HepG2 (cell line): Measurements from ENCODE around the gene TDRD1. TPM values are rescaled to one million over a fixed set of nuclear protein-coding genes. Genes with fewer than 3 reads are reported as not detected.

ENCODE experiments used
- ADNP ChIP-seq: sonication (generic); formaldehyde crosslinking; IDR thresholded peaks from 2 replicates; pipeline ENCODE4 v1.4.0; 2020; ENCODE audit warnings: missing genetic modification reagents
- EED ChIP-seq: sonication (generic); formaldehyde crosslinking; IDR thresholded peaks from 2 replicates; pipeline ENCODE4 v1.5.0; 2020; ENCODE audit warnings: mild to moderate bottlenecking, missing genetic modification reagents
- ETV5 ChIP-seq: IDR thresholded peaks from 2 replicates; pipeline ENCODE4 v1.6.1; 2018; ENCODE audit warnings: missing biosample characterization, missing genetic modification reagents, inconsistent platforms, borderline replicate concordance
- FIP1L1 ChIP-seq: fragments of 200-400 bp; formaldehyde crosslinking; IDR thresholded peaks from 2 replicates; pipeline ENCODE4 v1.6.1; 2018; ENCODE audit warnings: low read depth, mild to moderate bottlenecking, low read length, moderate library complexity, borderline replicate concordance; ENCODE audit not compliant: insufficient read depth
- GABPA ChIP-seq, 2 experiments: IDR thresholded peaks; 2 replicates each; pipeline ENCODE4 v1.6.1; 2011 to 2016; ENCODE audit warnings: low read depth in 2 of 2, low read length in 1 of 2, missing biosample characterization in 1 of 2, missing genetic modification characterization in 1 of 2
- JUN ChIP-seq: sonication (generic); formaldehyde crosslinking; IDR thresholded peaks from 2 replicates; pipeline ENCODE4 v1.4.0; 2020; ENCODE audit warnings: mild to moderate bottlenecking, missing genetic modification reagents
- KAT2B ChIP-seq: fragments of 150-350 bp; IDR thresholded peaks from 2 replicates; pipeline ENCODE4 v1.6.1; 2014; ENCODE audit warnings: low read depth, low read length, borderline replicate concordance
- LCORL ChIP-seq, 2 experiments: fragments of 450-650 bp in 1 of 2; sonication (generic) in 1 of 2; formaldehyde crosslinking in 1 of 2; IDR thresholded peaks; 2 replicates each; pipeline versions ENCODE4 v1.5.0 to v1.6.1; 2017 to 2020; ENCODE audit warnings: antibody characterized with exemption in 1 of 2, missing genetic modification reagents in 1 of 2
- NFE2L2 ChIP-seq: fragments of 150-350 bp; IDR thresholded peaks from 2 replicates; pipeline ENCODE4 v1.6.1; 2014; ENCODE audit warnings: low read length
- NFIB ChIP-seq: sonication (generic); formaldehyde crosslinking; IDR thresholded peaks from 2 replicates; pipeline ENCODE4 v1.9.0; 2021; ENCODE audit warnings: missing genetic modification reagents, mild to moderate bottlenecking, borderline replicate concordance
- NFYB ChIP-seq: sonication (generic); formaldehyde crosslinking; IDR thresholded peaks from 2 replicates; pipeline ENCODE4 v1.4.0; 2020; ENCODE audit warnings: missing genetic modification reagents
- RBM22 ChIP-seq: fragments of 200-400 bp; formaldehyde crosslinking; optimal IDR thresholded peaks from 2 replicates; pipeline ENCODE3; 2017; ENCODE audit warnings: mild to moderate bottlenecking, low read length, moderate library complexity
- RFXAP ChIP-seq: sonication (generic); formaldehyde crosslinking; IDR thresholded peaks from 2 replicates; pipeline ENCODE4 v1.4.0; 2020; ENCODE audit warnings: missing genetic modification reagents, borderline replicate concordance
- SAP130 ChIP-seq: IDR thresholded peaks from 2 replicates; pipeline ENCODE4 v1.6.1; 2016; ENCODE audit warnings: low read depth
- ZNF207 ChIP-seq: fragments of 450-650 bp; IDR thresholded peaks from 2 replicates; pipeline ENCODE4 v1.6.1; 2016; ENCODE audit warnings: antibody characterized with exemption, borderline replicate concordance
- ZNF354B ChIP-seq: sonication (generic); formaldehyde crosslinking; IDR thresholded peaks from 2 replicates; pipeline ENCODE4 v1.8.0; 2022; ENCODE audit warnings: mild to moderate bottlenecking, missing genetic modification reagents
- ZNF83 ChIP-seq: sonication (generic); formaldehyde crosslinking; IDR thresholded peaks from 2 replicates; pipeline ENCODE4 v1.4.0; 2020; ENCODE audit warnings: missing genetic modification reagents, mild to moderate bottlenecking, borderline replicate concordance
- polyA plus RNA-seq, 8 experiments: library from polyadenylated mRNA; depleted of rRNA in 3 of 8; stranded (reverse) in 7 of 8; unstranded in 1 of 8; fragments of >200 nt; fragmentation: Illumina TruSeq in 4 of 8; extraction: Trizol in 4 of 8; gene quantifications; 2 replicates each; pipeline versions ENCODE4 v1.2.1 to v1.2.3, GENCODE V29; 2011 to 2016; ENCODE audit warnings: low read depth in 4 of 8, missing spikeins in 1 of 8, mixed read lengths in 1 of 8; ENCODE audit not compliant: insufficient read depth in 1 of 8
- total RNA-seq, 5 experiments: library from RNA; depleted of rRNA; stranded (reverse); fragments of >200 nt; fragmentation: Illumina TruSeq; extraction: Trizol; gene quantifications; 2 replicates each; pipeline ENCODE4 v1.2.3, GENCODE V29; 2016; ENCODE audit warnings: low read depth in 1 of 5
- TF ChIP-seq, protein P1 (sequence below): sonication (generic); formaldehyde crosslinking; IDR thresholded peaks from 2 replicates; pipeline ENCODE4 v1.8.0; 2022; ENCODE audit warnings: mild to moderate bottlenecking, missing genetic modification reagents, moderate library complexity
- TF ChIP-seq, protein P2 (sequence below): sonication (generic); formaldehyde crosslinking; IDR thresholded peaks from 2 replicates; pipeline ENCODE4 v1.5.1; 2020; ENCODE audit warnings: missing genetic modification reagents, mild to moderate bottlenecking, borderline replicate concordance
- TF ChIP-seq, protein P3 (sequence below): sonication (generic); formaldehyde crosslinking; IDR thresholded peaks from 2 replicates; pipeline ENCODE4 v1.4.0; 2020; ENCODE audit warnings: missing genetic modification reagents

The TDRD1 gene
- total and polyA plus RNA-seq, 2 of the 13 experiments (the other 11 are each of a cell fraction or from before 2014, with no cell fraction given) = not detected

DNA sequence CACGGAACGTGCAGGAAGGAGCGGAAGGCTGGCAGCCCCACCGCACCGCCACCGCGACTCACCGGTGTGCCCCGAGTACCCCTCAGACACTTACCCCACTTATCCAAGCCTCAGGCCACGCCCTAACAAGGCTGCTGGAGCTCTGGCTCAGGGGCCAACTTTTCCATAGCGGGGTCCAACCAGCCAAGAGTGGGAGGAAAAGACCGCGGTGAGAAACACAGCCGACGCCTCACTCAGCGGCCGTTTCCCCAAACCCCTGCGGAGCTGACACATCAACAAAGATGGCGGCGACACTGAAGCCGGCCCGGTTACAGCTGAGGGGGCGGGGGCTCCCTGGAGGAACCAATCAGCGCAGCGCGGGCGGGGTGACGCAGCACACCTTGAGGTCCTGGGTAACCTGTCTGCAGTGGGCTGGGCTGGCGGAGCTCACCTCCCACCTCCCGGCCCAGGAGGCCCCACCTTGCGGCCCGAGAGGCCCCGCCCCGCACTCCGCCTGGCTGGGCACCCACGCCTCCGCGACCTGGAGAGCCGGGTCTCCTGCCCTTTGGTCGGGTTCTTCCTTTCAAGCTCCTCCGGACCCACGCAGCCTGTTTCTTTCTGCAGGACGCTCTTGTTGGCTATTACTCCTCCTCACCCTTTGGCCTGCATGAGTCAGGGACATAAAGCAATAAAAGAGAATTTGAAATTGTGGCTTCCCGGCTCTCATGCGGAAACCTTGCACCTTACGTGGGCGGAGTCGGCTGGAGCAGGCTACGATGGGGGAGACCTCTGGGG lies 5.0 kb upstream of the TDRD1 start, which contains the start of gene CCDC186 (continued):
- TF ChIP-seq FIP1L1 = no peak
- TF ChIP-seq GABPA (IDR thresholded peaks at IDR 0.05; ENCODE audit: low read depth, low read length) = no peak
- no peak for TF ChIP-seq GABPA (CRISPR knock-in tag; IDR thresholded peaks at IDR 0.05; ENCODE audit: low read depth)
- TF ChIP-seq, protein P1, sequence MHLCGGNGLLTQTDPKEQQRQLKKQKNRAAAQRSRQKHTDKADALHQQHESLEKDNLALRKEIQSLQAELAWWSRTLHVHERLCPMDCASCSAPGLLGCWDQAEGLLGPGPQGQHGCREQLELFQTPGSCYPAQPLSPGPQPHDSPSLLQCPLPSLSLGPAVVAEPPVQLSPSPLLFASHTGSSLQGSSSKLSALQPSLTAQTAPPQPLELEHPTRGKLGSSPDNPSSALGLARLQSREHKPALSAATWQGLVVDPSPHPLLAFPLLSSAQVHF = 0 out of 2 replicates have a peak, but pooled peaks have one; percentile 73
- TF ChIP-seq NFYB (CRISPR knock-in tag) = peak; percentile 91
- no peak for TF ChIP-seq NFIB
- TF ChIP-seq, protein P2, sequence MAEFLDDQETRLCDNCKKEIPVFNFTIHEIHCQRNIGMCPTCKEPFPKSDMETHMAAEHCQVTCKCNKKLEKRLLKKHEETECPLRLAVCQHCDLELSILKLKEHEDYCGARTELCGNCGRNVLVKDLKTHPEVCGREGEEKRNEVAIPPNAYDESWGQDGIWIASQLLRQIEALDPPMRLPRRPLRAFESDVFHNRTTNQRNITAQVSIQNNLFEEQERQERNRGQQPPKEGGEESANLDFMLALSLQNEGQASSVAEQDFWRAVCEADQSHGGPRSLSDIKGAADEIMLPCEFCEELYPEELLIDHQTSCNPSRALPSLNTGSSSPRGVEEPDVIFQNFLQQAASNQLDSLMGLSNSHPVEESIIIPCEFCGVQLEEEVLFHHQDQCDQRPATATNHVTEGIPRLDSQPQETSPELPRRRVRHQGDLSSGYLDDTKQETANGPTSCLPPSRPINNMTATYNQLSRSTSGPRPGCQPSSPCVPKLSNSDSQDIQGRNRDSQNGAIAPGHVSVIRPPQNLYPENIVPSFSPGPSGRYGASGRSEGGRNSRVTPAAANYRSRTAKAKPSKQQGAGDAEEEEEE = no peak
- TF ChIP-seq EED (CRISPR knock-in tag) = no peak
- no peak for TF ChIP-seq JUN (CRISPR knock-in tag)
- TF ChIP-seq, protein P3, sequence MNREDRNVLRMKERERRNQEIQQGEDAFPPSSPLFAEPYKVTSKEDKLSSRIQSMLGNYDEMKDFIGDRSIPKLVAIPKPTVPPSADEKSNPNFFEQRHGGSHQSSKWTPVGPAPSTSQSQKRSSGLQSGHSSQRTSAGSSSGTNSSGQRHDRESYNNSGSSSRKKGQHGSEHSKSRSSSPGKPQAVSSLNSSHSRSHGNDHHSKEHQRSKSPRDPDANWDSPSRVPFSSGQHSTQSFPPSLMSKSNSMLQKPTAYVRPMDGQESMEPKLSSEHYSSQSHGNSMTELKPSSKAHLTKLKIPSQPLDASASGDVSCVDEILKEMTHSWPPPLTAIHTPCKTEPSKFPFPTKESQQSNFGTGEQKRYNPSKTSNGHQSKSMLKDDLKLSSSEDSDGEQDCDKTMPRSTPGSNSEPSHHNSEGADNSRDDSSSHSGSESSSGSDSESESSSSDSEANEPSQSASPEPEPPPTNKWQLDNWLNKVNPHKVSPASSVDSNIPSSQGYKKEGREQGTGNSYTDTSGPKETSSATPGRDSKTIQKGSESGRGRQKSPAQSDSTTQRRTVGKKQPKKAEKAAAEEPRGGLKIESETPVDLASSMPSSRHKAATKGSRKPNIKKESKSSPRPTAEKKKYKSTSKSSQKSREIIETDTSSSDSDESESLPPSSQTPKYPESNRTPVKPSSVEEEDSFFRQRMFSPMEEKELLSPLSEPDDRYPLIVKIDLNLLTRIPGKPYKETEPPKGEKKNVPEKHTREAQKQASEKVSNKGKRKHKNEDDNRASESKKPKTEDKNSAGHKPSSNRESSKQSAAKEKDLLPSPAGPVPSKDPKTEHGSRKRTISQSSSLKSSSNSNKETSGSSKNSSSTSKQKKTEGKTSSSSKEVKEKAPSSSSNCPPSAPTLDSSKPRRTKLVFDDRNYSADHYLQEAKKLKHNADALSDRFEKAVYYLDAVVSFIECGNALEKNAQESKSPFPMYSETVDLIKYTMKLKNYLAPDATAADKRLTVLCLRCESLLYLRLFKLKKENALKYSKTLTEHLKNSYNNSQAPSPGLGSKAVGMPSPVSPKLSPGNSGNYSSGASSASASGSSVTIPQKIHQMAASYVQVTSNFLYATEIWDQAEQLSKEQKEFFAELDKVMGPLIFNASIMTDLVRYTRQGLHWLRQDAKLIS (CRISPR knock-in tag) = no peak
- no peak for TF ChIP-seq RBM22
- no peak for TF ChIP-seq ZNF207
- no peak for TF ChIP-seq ETV5 (CRISPR knock-in tag)
- peak; percentile 92 for TF ChIP-seq RFXAP (CRISPR knock-in tag)
- no peak for TF ChIP-seq ADNP (CRISPR knock-in tag)
- no peak for TF ChIP-seq LCORL (IDR thresholded peaks at IDR 0.05)
- TF ChIP-seq LCORL (CRISPR knock-in tag; IDR thresholded peaks at IDR 0.05) = 0 out of 2 replicates have a peak, but pooled peaks have one; percentile 75
- no peak for TF ChIP-seq ZNF354B (CRISPR knock-in tag)
- no peak for TF ChIP-seq ZNF83 (CRISPR knock-in tag)
- TF ChIP-seq KAT2B = no peak
- TF ChIP-seq SAP130 = peak; percentile 91
- TF ChIP-seq NFE2L2 = no peak
